GM18526 (cell line): ENCODE results near the gene KCNJ6.

Source experiments
- POLR2A ChIP-seq: IDR thresholded peaks from 3 replicates; pipeline ENCODE4 v1.6.1; 2011; ENCODE audit not compliant: insufficient read length; ENCODE audit errors: extremely low read depth

Gene KCNJ6

DNA sequence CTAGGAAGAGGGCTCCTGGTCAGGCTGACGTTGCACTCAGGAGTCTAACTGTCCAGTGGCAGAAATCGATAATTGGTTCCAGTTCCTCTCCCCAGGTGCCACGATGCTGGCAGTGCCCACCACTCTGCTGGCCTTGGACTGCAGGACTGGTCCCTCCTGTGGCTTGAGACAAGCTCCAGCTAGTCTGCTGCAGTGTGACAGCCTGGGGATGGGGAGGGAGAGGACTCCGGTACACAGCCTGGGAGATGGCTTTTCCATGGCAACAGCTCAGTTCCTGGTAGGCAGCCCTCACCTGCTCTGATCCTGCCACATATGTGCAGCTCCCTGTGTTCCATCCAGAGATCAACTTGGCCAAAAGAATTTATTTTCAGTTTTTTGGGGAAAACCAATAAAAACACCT lies 239.3 kb downstream of the KCNJ6 start:
- no peak for TF ChIP-seq POLR2A

DNA sequence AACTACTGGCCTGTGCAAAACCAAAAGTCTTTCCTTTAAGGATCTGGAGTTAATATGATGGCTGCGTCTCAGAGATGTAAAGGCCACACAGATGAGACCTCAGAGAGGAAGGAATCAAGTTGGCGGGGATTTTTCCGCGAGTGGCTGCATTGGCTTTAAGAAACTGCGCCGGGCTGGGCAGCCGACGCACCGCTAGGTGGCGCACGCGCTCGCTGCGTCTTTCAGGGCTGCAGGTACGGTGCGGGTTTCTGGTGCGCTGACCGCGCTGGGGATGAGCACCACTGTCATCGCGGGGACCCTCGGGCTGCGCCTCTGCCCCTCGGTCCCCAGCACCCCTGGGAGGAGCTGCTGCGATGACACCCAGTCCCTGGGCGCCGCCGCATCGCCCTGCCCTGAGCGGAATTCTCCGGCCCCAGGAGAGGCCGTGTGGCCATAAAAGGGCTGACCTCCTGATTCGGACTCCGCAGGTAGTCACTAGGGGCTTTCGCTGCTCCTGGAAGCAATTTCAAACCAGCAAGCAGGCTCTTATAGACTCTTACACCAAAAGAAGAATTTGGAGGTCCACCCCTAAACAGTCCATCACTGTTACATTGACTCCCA lies 241.0 kb downstream of the KCNJ6 start:
- no peak for TF ChIP-seq POLR2A

- no peak for TF ChIP-seq POLR2A
Observed at GRCh38 chr21:37673801-37674575, 242.3 kb downstream of the KCNJ6 start.

DNA sequence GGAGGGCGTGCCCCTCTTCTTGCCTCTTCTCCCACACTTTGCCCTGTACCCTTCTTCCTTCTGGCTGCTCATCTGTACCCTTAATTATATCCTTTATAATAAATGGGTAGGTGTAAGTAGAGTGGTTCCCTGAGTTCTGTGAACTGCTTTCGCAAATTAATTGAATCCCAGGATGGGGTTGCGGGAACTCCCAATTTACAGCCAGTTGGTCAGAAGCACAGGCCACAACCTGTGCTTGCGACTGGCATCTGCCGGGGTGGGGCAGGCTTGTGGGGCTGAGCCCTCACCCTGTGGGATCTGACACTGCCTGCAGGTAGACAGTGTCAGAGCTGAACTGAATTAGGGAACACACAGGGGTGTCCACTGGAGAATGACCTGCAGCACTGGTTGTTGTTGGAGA lies 244.9 kb downstream of the KCNJ6 start:
- TF ChIP-seq POLR2A: no peak

DNA sequence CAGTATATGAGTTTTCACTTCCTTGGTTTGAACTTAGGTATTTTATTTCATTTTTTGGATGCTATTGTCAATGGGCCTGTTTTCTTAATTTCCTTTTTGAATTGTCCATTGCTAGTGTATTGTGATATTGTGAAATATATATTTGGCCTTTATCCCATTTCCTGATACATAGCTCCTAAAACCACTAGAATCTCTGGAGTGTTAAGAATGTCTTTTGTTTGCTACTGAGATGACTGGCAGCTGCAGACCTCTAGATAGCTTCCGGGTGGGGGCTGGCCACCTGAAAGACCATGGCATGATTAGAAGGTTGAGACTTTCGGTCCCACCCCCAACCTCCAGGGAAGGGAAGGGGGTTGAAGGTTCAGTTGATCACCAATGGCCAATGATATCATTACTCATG lies 245.4 kb downstream of the KCNJ6 start:
- no peak for TF ChIP-seq POLR2A

GRCh38 chr21:37669249-37669648 lies 247.0 kb downstream of the KCNJ6 start:
- TF ChIP-seq POLR2A: no peak

DNA sequence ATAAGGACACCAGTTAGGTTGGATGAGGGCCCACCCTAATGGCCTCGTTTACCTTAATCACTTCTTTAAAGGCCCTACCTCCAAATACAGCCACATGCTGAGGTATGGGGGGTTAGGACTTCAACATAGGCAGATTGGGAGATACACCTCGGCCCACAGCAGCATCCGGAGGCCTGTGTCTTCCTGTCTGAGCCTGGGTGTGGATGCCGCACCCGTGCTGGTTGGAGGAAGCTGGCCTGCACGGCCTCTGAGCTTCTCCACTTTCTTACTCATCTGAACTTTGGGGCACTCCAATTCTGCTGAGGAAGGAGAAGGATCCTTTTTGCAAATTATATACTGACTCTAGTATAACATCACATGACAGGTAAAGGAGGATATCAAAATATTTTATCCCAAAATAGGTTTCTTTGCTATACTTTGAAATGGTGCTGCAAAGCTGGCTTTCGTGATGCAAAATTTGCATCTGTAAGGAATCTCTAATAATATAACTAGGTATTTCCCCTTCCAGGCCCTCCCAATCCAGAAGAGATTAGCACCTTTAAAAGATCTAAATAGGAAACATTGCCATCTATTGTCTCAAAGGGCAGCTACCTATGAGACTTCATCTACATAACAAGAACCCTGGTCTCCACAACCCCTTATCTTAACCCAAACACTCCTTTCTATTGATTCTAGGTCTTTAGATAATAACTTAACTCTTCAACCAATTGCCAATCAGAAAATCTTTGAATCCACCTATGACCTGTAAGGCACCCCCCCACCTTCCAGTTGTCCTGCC lies 247.6 kb downstream of the KCNJ6 start:
- no peak for TF ChIP-seq POLR2A

- TF ChIP-seq POLR2A: no peak
Observed at GRCh38 chr21:37667380-37667779, 248.9 kb downstream of the KCNJ6 start.

DNA sequence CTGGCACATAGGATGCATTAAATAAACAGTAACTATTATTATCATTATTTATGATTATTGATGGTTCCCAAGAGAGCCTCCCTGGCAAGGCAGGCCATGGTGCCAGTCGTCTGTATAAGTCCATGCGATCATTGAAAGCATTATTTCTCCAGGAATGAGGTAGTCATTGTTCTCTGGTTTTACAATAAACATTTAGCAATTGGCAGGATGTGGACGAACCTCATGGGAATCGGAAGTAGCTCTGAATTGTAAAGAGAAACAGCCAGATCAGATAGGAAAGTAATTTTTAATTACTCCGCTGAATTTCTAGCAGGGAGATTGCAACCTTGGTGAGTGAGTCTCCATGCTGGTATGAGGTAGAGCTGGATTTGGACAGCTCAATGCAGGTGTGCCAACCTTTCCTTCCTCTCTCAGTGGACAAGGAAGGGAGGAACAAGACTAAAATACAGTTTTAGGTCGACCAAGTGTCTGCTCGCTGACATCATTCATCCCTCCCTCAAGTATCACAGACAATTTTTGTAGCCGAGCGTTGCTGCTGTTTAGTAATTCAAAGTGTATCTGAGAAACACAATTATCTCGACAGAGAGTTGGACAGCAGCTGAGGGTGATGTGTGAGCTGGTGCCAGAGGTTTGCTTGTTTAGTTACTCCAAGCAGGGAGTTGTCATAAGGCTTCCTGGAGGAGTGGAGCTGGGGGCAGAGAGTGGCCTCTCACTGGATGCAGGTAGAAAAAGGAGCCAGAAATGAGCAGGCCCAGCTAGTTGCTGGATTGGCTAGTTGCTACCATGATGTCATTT lies 250.8 kb downstream of the KCNJ6 start:
- no peak for TF ChIP-seq POLR2A

DNA sequence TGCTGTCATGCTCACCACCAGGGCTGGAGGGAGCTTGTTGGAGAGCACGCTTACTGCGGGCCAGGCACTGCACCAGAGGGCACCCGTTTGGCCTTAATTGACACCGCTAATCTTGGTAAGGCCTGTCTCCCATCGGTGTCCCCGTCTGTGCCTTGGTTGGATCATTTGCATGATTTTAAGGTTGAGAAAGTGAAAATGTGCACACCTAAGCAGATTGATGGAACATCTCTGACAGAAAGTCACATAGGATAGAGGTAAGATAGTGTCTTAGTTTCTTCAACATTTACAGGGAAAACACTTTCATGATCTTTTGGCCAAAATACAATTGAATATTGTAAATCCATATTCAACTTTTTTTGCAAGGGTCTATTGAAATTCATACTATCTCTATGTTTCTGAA lies 255.5 kb downstream of the KCNJ6 start:
- no peak for TF ChIP-seq POLR2A

- no peak for TF ChIP-seq POLR2A
Observed at GRCh38 chr21:37659874-37660273, 256.4 kb downstream of the KCNJ6 start.

DNA sequence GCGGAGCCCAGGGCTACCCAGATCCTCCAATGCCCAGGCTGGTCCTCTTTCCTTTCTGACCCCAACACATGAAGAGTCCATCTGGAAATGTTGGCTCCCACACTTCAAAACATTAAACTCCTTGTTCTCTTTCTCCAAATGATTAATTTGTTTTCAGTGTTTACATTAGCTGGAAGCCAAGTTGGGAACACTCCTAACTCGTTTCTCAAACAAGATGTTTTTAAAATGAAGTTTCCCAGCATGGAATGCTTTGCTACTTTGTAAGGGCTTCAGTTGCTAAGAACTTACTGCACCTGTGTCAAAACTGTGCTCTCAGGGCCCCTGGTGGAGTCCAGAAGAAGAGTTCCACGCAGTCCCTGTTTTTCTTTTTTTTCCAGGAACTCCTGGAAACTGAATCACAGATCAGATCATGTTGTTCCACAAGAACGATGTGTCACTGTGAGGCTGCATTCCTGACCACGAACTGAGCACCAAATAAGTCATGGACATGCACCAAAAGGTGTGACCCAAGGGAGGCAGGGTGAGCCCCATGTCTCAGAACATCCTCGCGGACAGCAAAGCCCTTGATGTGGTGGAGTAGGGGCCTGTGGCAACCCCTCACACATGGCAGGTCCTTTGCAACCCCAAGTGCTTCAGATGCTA lies 257.3 kb downstream of the KCNJ6 start:
- TF ChIP-seq POLR2A: no peak

- no peak for TF ChIP-seq POLR2A
Observed at GRCh38 chr21:37658121-37658816, 258.0 kb downstream of the KCNJ6 start.

GRCh38 chr21:37656899-37657298 lies 259.4 kb downstream of the KCNJ6 start:
- no peak for TF ChIP-seq POLR2A
